Posterior cingulate gyrus (tissue), 11 donors: Measurements from ENCODE around the gene MPPED1.

Source experiments
- DNase-seq, 10 donors: peaks; one replicate each; pipeline versions ENCODE4 v3.0.0 to v3.0.0-alpha.2; 2020 to 2021; ENCODE audit warnings: mixed read lengths in 3 of 10
- intact Hi-C: fragments of 100-400 bp; cut with DNase I; formaldehyde crosslinking; loops from one replicate; pipeline ENCODE4 v1.15.1; 2023

Gene MPPED1

GRCh38 chr22:43530349-43531201 lies 118.8 kb downstream of the MPPED1 start:
- peak in 8 of 10 donors; percentile 32 to 92 (median 56) for DNase-seq
- intact Hi-C loops, result no loop called here

- DNase-seq, result peak in 2 of 10 donors; percentile 23 to 52
- intact Hi-C loops, result no loop called here
These were observed 119.8 kb downstream of the MPPED1 start for GRCh38 chr22:43531651-43532050.

- DNase-seq, result no peak
- intact Hi-C loops, result no loop called here
These were observed 120.7 kb downstream of the MPPED1 start for GRCh38 chr22:43532301-43533155.

GRCh38 chr22:43533156-43533530 lies 121.3 kb downstream of the MPPED1 start:
- intact Hi-C loops, result no loop called here
- no peak for DNase-seq

- intact Hi-C loops, result no loop called here
- peak in 2 of 10 donors; percentile 38 to 40 for DNase-seq
These were observed 122.0 kb downstream of the MPPED1 start for GRCh38 chr22:43533656-43534428.

GRCh38 chr22:43534916-43535315 lies 123.1 kb downstream of the MPPED1 start:
- intact Hi-C loops, result no loop called here
- peak in 2 of 10 donors; percentile 38 to 55 for DNase-seq

GRCh38 chr22:43535336-43535735 lies 123.5 kb downstream of the MPPED1 start:
- DNase-seq, result peak in 3 of 10 donors; percentile 15 to 83 (median 71)
- intact Hi-C loops, result no loop called here

GRCh38 chr22:43535741-43536140 lies 123.9 kb downstream of the MPPED1 start:
- peak in 1 of 10 donors; percentile 24 for DNase-seq
- intact Hi-C loops, result no loop called here

GRCh38 chr22:43537019-43537585 lies 125.3 kb downstream of the MPPED1 start:
- peak in 2 of 10 donors; percentile 45 to 48 for DNase-seq

GRCh38 chr22:43539572-43540528 lies 128.0 kb downstream of the MPPED1 start:
- intact Hi-C loops, result no loop called here
- DNase-seq, result peak in 1 of 10 donors; percentile 70

More at GRCh38 chr22:43537019-43537585, 125.3 kb downstream of the MPPED1 start:
- intact Hi-C loops, result no loop called here

GRCh38 chr22:43540529-43540923 lies 128.7 kb downstream of the MPPED1 start:
- intact Hi-C loops, result no loop called here
- DNase-seq, result no peak

GRCh38 chr22:43541022-43541421 lies 129.2 kb downstream of the MPPED1 start:
- intact Hi-C loops, result no loop called here
- DNase-seq, result no peak

- peak in 1 of 10 donors; percentile 19 for DNase-seq
- intact Hi-C loops, result no loop called here
These were observed 129.9 kb downstream of the MPPED1 start for GRCh38 chr22:43541462-43542407.

GRCh38 chr22:43542681-43543521 lies 131.1 kb downstream of the MPPED1 start:
- peak in 1 of 10 donors; percentile 43 for DNase-seq
- intact Hi-C loops, result no loop called here

- peak in 1 of 10 donors; percentile 73 for DNase-seq
- intact Hi-C loops, result no loop called here
These were observed 131.9 kb downstream of the MPPED1 start for GRCh38 chr22:43543522-43544288.

GRCh38 chr22:43544289-43544673 lies 132.5 kb downstream of the MPPED1 start:
- no peak for DNase-seq
- intact Hi-C loops, result no loop called here
